ENCODE measurements around the gene VAPA.

- TF ChIP-seq, protein P1, sequence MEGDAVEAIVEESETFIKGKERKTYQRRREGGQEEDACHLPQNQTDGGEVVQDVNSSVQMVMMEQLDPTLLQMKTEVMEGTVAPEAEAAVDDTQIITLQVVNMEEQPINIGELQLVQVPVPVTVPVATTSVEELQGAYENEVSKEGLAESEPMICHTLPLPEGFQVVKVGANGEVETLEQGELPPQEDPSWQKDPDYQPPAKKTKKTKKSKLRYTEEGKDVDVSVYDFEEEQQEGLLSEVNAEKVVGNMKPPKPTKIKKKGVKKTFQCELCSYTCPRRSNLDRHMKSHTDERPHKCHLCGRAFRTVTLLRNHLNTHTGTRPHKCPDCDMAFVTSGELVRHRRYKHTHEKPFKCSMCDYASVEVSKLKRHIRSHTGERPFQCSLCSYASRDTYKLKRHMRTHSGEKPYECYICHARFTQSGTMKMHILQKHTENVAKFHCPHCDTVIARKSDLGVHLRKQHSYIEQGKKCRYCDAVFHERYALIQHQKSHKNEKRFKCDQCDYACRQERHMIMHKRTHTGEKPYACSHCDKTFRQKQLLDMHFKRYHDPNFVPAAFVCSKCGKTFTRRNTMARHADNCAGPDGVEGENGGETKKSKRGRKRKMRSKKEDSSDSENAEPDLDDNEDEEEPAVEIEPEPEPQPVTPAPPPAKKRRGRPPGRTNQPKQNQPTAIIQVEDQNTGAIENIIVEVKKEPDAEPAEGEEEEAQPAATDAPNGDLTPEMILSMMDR (IDR thresholded peaks at IDR 0.05) = no peak
- no peak for TF ChIP-seq EZH2 (IDR thresholded peaks at IDR 0.05; ENCODE audit: borderline replicate concordance, insufficient read depth, low read depth, low read length, poor library complexity, severe bottlenecking)
These were observed 33.0 kb downstream of the VAPA start for GRCh38 chr18:9946831-9947230.

Data from B cell (primary cell).